Glutamatergic neuron (in vitro differentiated cells): ENCODE data around the gene HADHA. TPM values are rescaled to one million over a fixed set of nuclear protein-coding genes. Genes with fewer than 3 reads are reported as not detected.

Source experiments
- DNase-seq: peaks from one replicate; pipeline ENCODE4 v3.0.0; 2022
- H3K27ac Mint-ChIP-seq: one replicate; pipeline ENCODE4 v1.8.0; 2020; ENCODE audit warnings: mild to moderate bottlenecking, mixed read lengths, inconsistent platforms; ENCODE audit not compliant: unreplicated experiment
- H3K27me3 Mint-ChIP-seq: one replicate; pipeline ENCODE4 v1.8.0; 2020; ENCODE audit warnings: mild to moderate bottlenecking, moderate library complexity, mixed read lengths, inconsistent platforms; ENCODE audit not compliant: unreplicated experiment
- H3K36me3 Mint-ChIP-seq: one replicate; pipeline ENCODE4 v1.8.0; 2020; ENCODE audit warnings: mild to moderate bottlenecking, mixed read lengths, inconsistent platforms; ENCODE audit not compliant: unreplicated experiment
- H3K4me1 Mint-ChIP-seq: one replicate; pipeline ENCODE4 v1.8.0; 2020; ENCODE audit warnings: mild to moderate bottlenecking, low read depth, mixed read lengths, inconsistent platforms; ENCODE audit not compliant: unreplicated experiment
- H3K4me3 Mint-ChIP-seq: one replicate; pipeline ENCODE4 v1.8.0; 2020; ENCODE audit warnings: mild to moderate bottlenecking, mixed read lengths, inconsistent platforms; ENCODE audit not compliant: unreplicated experiment
- H3K9me3 Mint-ChIP-seq: one replicate; pipeline ENCODE4 v1.8.0; 2020; ENCODE audit warnings: mild to moderate bottlenecking, moderate library complexity, mixed read lengths, inconsistent platforms; ENCODE audit not compliant: unreplicated experiment
- CTCF ChIP-seq: fragments of 200-600 bp; sonication (generic); IDR thresholded peaks from one replicate; pipeline ENCODE4 v1.5.0; 2021; ENCODE audit not compliant: partially characterized antibody, unreplicated experiment
- total RNA-seq: library from RNA; stranded (reverse); fragmentation: NEBNext Ultra II Directional; extraction: Animal tissue kit (Norgen Biotek cat#: 25700); gene quantifications from one replicate; pipeline ENCODE4 v1.2.1, GENCODE V29; 2021; ENCODE audit not compliant: unreplicated experiment

The HADHA gene
- total RNA-seq, 1 donor from 2014 or later = 89.8 TPM

- TF ChIP-seq CTCF = no peak
- H3K27ac Mint-ChIP-seq = no peak overlapping the region
- H3K36me3 Mint-ChIP-seq = no peaks in the 10 kb centered on the region
- peak overlapping the region; percentile 65 for H3K4me3 Mint-ChIP-seq
- peaks cover 9% of the 10 kb centered on the region for H3K27me3 Mint-ChIP-seq
- H3K9me3 Mint-ChIP-seq = peaks cover 18% of the 10 kb centered on the region
- peaks cover 28% of the 10 kb centered on the region for H3K4me1 Mint-ChIP-seq
- no peak for DNase-seq
Observed at GRCh38 chr2:26177122-26177521, 67.3 kb downstream of the HADHA start.

GRCh38 chr2:26176279-26176615, 68.2 kb downstream of the HADHA start:
- H3K27me3 Mint-ChIP-seq = peaks cover 11% of the 10 kb centered on the region
- no peaks in the 10 kb centered on the region for H3K36me3 Mint-ChIP-seq
- no peak for TF ChIP-seq CTCF
- H3K27ac Mint-ChIP-seq = peak overlapping the region; percentile 91
- peaks cover 25% of the 10 kb centered on the region for H3K4me1 Mint-ChIP-seq
- H3K9me3 Mint-ChIP-seq = peaks cover 24% of the 10 kb centered on the region
- no peak for DNase-seq
- peak overlapping the region; percentile 86 for H3K4me3 Mint-ChIP-seq

- H3K9me3 Mint-ChIP-seq = peaks cover 22% of the 10 kb centered on the region
Observed at GRCh38 chr2:26175466-26176278, 68.8 kb downstream of the HADHA start.

GRCh38 chr2:26174691-26175465, 69.6 kb downstream of the HADHA start:
- DNase-seq = peak; percentile 26
- H3K36me3 Mint-ChIP-seq = no peaks in the 10 kb centered on the region
- H3K4me1 Mint-ChIP-seq = peaks cover 15% of the 10 kb centered on the region
- peaks cover 20% of the 10 kb centered on the region for H3K9me3 Mint-ChIP-seq
- peak overlapping the region; percentile 90 for H3K4me3 Mint-ChIP-seq
- peak overlapping the region; percentile 94 for H3K27ac Mint-ChIP-seq
- peaks cover 8% of the 10 kb centered on the region for H3K27me3 Mint-ChIP-seq
- TF ChIP-seq CTCF = no peak

More at GRCh38 chr2:26175466-26176278, 68.8 kb downstream of the HADHA start:
- DNase-seq = peak; percentile 57
- Mint-ChIP-seq H3K4me1 (peaks cover 21% of the 10 kb centered on the region), H3K36me3 (no peaks in the 10 kb centered on the region), H3K27ac (peak overlapping the region; percentile 91), H3K4me3 (peak overlapping the region; percentile 86), H3K27me3 (peaks cover 8% of the 10 kb centered on the region)
- TF ChIP-seq CTCF = no peak
